ENCODE measurements around the gene PDIA4. TPM values are rescaled to one million over a fixed set of nuclear protein-coding genes. Genes with fewer than 3 reads are reported as not detected.

Gene PDIA4
- total and polyA plus RNA-seq, 2 of the 8 experiments (the other 6 are each of a cell fraction or from before 2014, with no cell fraction given) = 119 to 303 TPM

GRCh38 chr7:149070372-149071125 is 42.2 kb upstream of the PDIA4 start (continued):
- TF ChIP-seq, protein P1, sequence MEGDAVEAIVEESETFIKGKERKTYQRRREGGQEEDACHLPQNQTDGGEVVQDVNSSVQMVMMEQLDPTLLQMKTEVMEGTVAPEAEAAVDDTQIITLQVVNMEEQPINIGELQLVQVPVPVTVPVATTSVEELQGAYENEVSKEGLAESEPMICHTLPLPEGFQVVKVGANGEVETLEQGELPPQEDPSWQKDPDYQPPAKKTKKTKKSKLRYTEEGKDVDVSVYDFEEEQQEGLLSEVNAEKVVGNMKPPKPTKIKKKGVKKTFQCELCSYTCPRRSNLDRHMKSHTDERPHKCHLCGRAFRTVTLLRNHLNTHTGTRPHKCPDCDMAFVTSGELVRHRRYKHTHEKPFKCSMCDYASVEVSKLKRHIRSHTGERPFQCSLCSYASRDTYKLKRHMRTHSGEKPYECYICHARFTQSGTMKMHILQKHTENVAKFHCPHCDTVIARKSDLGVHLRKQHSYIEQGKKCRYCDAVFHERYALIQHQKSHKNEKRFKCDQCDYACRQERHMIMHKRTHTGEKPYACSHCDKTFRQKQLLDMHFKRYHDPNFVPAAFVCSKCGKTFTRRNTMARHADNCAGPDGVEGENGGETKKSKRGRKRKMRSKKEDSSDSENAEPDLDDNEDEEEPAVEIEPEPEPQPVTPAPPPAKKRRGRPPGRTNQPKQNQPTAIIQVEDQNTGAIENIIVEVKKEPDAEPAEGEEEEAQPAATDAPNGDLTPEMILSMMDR (IDR thresholded peaks at IDR 0.05; ENCODE audit: control extremely low read depth in 1 of 3, insufficient read depth in 1 of 3, low read depth in 1 of 3, low read length in 3 of 3) = no peak
- no peak for TF ChIP-seq CREB1 (IDR thresholded peaks at IDR 0.05)
- TF ChIP-seq EP300 (IDR thresholded peaks at IDR 0.05; ENCODE audit: borderline replicate concordance in 1 of 2, low read depth in 2 of 2, low read length in 2 of 2) = no peak
- TF ChIP-seq KDM4A (IDR thresholded peaks at IDR 0.05; ENCODE audit: low read depth, low read length, severe bottlenecking) = no peak
